Measurements from ENCODE around the gene CYSLTR2.
"Not testable (repeated sequence)": the region's sequence is repeated elsewhere in the genome, so short reads cannot be mapped to it uniquely, and the experiment has no call there.

Gene CYSLTR2

DNA sequence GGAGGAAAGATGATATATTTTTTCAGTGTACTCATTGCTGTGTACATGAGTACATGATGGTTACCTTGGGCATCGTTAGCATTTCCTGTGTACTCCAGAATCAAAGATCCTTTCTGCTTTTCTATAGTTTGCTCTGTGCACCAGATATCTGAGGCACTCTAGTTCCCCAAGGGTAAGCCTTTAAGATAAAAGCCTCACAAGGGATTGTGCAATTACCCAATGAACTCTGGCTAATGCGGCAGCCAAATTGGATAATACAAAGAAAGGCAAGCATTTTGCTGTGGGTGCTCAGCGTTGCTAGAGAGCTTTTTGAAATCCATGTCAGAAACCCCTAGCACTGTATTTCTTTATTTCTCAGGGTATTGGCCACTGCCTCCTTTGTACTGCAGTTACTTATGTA, 2.9 kb downstream of the CYSLTR2 start:
- H3K9me3 Mint-ChIP-seq (ENCODE audit: low read depth): no peaks in the 10 kb centered on the region
- H3K4me1 Mint-ChIP-seq (ENCODE audit: low read depth): peaks cover 51% of the 10 kb centered on the region
- H3K27me3 Mint-ChIP-seq: no peaks in the 10 kb centered on the region
- no peak overlapping the region for H3K4me3 Mint-ChIP-seq
- no peaks in the 10 kb centered on the region for H3K36me3 Mint-ChIP-seq
- no peak overlapping the region for H3K27ac Mint-ChIP-seq

GRCh38 chr13:48660361-48661076, 6.8 kb downstream of the CYSLTR2 start:
- H3K9me3 Mint-ChIP-seq (ENCODE audit: low read depth): peaks cover 14% of the 10 kb centered on the region
- H3K27me3 Mint-ChIP-seq: no peaks in the 10 kb centered on the region
- H3K36me3 Mint-ChIP-seq: peaks cover 17% of the 10 kb centered on the region
- H3K4me1 Mint-ChIP-seq (ENCODE audit: low read depth): peaks cover 28% of the 10 kb centered on the region
- no peak overlapping the region for H3K27ac Mint-ChIP-seq
- H3K4me3 Mint-ChIP-seq: no peak overlapping the region

GRCh38 chr13:48661107-48661506, 7.4 kb downstream of the CYSLTR2 start:
- peaks cover 26% of the 10 kb centered on the region for H3K4me1 Mint-ChIP-seq (ENCODE audit: low read depth)

DNA sequence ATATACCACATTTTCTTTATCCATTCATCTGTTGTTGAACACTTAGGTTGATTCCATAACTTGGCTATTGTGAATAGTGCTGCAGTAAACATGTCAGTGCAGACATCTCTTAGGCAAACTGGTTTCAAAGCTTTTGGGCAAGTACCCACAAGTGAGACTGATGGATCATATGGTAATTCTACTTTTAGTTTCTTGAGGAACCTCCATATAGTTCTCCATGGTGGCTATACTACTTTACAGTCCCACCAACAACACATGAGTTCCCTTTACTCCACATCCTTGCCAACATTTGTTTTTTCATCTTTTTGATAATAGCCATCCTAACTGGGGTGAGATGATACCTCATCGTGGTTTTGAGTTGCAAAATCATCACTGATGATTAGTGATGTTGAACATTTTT, 8.5 kb downstream of the CYSLTR2 start:
- Mint-ChIP-seq H3K9me3 (ENCODE audit: low read depth) (peaks cover 30% of the 10 kb centered on the region), H3K4me3 (no peak overlapping the region), H3K27me3 (no peaks in the 10 kb centered on the region), H3K27ac (no peak overlapping the region), H3K4me1 (ENCODE audit: low read depth) (peaks cover 23% of the 10 kb centered on the region), H3K36me3 (peaks cover 27% of the 10 kb centered on the region)

More at GRCh38 chr13:48661107-48661506, 7.4 kb downstream of the CYSLTR2 start:
- H3K4me3 Mint-ChIP-seq: no peak overlapping the region
- peaks cover 19% of the 10 kb centered on the region for H3K9me3 Mint-ChIP-seq (ENCODE audit: low read depth)
- no peaks in the 10 kb centered on the region for H3K27me3 Mint-ChIP-seq
- no peak overlapping the region for H3K27ac Mint-ChIP-seq
- H3K36me3 Mint-ChIP-seq: peaks cover 18% of the 10 kb centered on the region

GRCh38 chr13:48667136-48667535, 13.4 kb downstream of the CYSLTR2 start:
- Mint-ChIP-seq H3K27me3 (no peaks in the 10 kb centered on the region), H3K4me1 (ENCODE audit: low read depth) (peaks cover 11% of the 10 kb centered on the region), H3K9me3 (ENCODE audit: low read depth) (peaks cover 36% of the 10 kb centered on the region), H3K27ac (no peak overlapping the region), H3K4me3 (no peak overlapping the region), H3K36me3 (peaks cover 43% of the 10 kb centered on the region)

GRCh38 chr13:48671421-48671820, 17.7 kb downstream of the CYSLTR2 start:
- peaks cover 17% of the 10 kb centered on the region for H3K9me3 Mint-ChIP-seq (ENCODE audit: low read depth)
- H3K4me1 Mint-ChIP-seq (ENCODE audit: low read depth); H3K27me3 Mint-ChIP-seq: not testable (repeated sequence)

GRCh38 chr13:48675247-48675646, 21.5 kb downstream of the CYSLTR2 start:
- no peaks in the 10 kb centered on the region for H3K9me3 Mint-ChIP-seq (ENCODE audit: low read depth)
- H3K4me1 Mint-ChIP-seq (ENCODE audit: low read depth): peaks cover 7% of the 10 kb centered on the region
- H3K27ac Mint-ChIP-seq: no peak overlapping the region
- H3K36me3 Mint-ChIP-seq: peaks cover 19% of the 10 kb centered on the region
- H3K27me3 Mint-ChIP-seq: no peaks in the 10 kb centered on the region
- no peak overlapping the region for H3K4me3 Mint-ChIP-seq

More at GRCh38 chr13:48671421-48671820, 17.7 kb downstream of the CYSLTR2 start:
- H3K36me3 Mint-ChIP-seq: peaks cover 27% of the 10 kb centered on the region
- not testable (repeated sequence) for H3K27ac Mint-ChIP-seq, H3K4me3 Mint-ChIP-seq

- peaks cover 4% of the 10 kb centered on the region for H3K36me3 Mint-ChIP-seq
- no peak overlapping the region for H3K4me3 Mint-ChIP-seq
- H3K27me3 Mint-ChIP-seq: no peaks in the 10 kb centered on the region
- no peaks in the 10 kb centered on the region for H3K9me3 Mint-ChIP-seq (ENCODE audit: low read depth)
- H3K4me1 Mint-ChIP-seq (ENCODE audit: low read depth): peaks cover 7% of the 10 kb centered on the region
- H3K27ac Mint-ChIP-seq: no peak overlapping the region
Observed at GRCh38 chr13:48678316-48678715, 24.6 kb downstream of the CYSLTR2 start.

DNA sequence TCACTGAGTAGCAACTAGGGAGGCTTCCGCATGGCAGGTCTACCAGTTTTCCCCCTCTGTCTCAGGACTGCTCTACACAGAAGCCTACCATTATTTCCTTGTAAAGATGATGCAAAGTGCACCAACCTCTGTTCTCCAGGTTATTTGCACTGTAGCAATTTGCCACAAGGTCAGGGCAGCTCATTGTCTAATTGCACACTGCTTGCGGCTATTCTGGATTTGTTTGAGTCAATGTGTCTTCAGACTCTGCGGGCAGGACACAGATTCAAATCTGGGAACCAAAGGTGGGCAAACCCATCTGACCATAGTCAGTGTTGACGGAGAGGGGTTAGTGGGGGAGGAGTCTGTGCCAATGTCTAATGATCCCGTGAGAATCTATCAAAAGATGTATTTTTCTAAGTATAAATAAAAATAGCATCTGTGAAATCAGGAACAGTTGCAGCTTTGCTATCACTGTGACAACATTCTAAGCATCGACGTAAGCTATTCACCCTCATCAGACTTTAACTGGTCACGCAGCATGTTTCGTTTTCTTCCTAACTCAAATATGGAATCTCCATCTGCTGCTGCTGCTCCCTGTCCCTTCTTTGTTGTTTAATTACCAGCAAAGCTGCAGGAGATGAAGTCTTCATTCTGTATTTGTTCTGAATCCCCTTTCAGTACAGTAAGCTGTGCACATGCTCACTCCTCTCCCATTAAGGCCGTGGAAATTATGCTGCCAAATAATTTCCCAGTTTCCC, 26.4 kb downstream of the CYSLTR2 start:
- peaks cover 7% of the 10 kb centered on the region for H3K36me3 Mint-ChIP-seq
- H3K27ac Mint-ChIP-seq: no peak overlapping the region
- H3K4me1 Mint-ChIP-seq (ENCODE audit: low read depth): peaks cover 7% of the 10 kb centered on the region
- no peaks in the 10 kb centered on the region for H3K27me3 Mint-ChIP-seq
- no peak overlapping the region for H3K4me3 Mint-ChIP-seq
- H3K9me3 Mint-ChIP-seq (ENCODE audit: low read depth): no peaks in the 10 kb centered on the region

- Mint-ChIP-seq H3K9me3 (ENCODE audit: low read depth) (no peaks in the 10 kb centered on the region), H3K36me3 (peaks cover 11% of the 10 kb centered on the region), H3K27ac (no peak overlapping the region), H3K27me3 (no peaks in the 10 kb centered on the region), H3K4me3 (no peak overlapping the region), H3K4me1 (ENCODE audit: low read depth) (peaks cover 7% of the 10 kb centered on the region)
Observed at GRCh38 chr13:48680756-48681392, 27.1 kb downstream of the CYSLTR2 start.

DNA sequence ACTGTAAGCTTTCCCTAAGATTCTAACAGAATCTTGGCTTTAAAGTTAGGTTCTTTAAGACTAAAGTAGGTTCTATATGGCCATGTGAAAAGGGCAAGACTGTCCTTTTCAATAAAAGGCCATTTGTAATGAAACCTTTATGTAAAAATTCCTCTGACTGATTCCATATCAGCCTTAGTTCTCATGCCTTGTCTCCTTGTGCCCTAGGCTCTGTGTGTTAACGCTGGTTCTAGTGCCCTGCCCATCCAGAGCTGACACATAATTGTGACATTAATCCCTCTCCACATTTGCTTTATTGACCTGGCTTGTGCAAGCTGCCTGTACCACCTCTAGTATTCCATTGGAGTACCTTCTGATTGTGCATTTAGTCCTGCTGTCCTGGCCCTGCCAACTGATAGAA, 28.2 kb downstream of the CYSLTR2 start:
- peaks cover 10% of the 10 kb centered on the region for H3K36me3 Mint-ChIP-seq
- no peak overlapping the region for H3K4me3 Mint-ChIP-seq
- H3K9me3 Mint-ChIP-seq (ENCODE audit: low read depth): no peaks in the 10 kb centered on the region
- H3K4me1 Mint-ChIP-seq (ENCODE audit: low read depth): peaks cover 5% of the 10 kb centered on the region
- no peak overlapping the region for H3K27ac Mint-ChIP-seq
- no peaks in the 10 kb centered on the region for H3K27me3 Mint-ChIP-seq

DNA sequence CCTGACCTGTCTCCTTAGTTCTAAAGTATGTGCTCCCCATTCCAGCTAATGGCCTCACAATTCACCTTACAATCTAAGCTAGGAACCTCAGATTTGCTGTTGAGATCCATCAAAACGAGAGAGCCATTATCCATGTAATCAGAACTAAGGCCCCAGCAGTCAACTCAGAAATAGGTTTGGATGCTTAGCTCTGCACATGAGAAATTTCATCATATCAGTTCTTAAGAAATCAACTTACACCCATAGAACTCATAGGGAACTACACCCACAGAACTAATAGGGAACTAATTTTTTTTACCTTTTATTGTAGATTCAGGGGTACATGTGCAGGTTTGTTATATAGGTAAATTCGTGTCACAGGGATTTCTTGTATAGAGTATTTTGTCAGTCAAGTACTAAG, 28.7 kb downstream of the CYSLTR2 start:
- Mint-ChIP-seq H3K4me1 (ENCODE audit: low read depth) (peaks cover under 1% of the 10 kb centered on the region), H3K27ac (no peak overlapping the region), H3K27me3 (no peaks in the 10 kb centered on the region), H3K36me3 (peaks cover 7% of the 10 kb centered on the region), H3K4me3 (no peak overlapping the region), H3K9me3 (ENCODE audit: low read depth) (no peaks in the 10 kb centered on the region)

DNA sequence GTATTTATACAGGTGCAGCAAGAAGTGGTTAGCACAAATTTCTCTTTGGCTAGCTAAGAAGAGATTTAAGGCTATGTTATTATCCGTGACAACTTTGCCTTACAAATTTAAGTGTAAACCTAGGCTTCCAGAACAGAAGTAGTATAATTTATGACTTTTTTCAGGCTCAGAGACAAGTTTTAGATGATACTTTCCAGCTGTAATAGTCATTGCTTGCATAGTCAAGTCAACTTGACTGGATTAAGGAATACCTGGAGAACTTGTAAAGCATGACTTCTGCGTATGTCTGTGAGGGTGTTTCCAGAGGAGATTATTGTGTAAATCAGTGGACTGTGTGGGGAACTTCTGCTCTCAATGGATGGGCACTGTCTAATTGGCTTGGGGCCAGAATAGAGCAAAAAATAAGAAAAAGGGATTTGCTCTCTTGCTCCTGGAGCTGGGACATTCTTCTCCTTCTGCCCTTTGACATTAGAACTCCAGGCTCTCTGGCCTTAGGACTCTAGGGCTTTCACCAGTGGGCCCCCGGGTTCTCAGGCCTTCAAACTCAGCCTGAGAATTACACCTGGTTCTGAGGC, 33.0 kb downstream of the CYSLTR2 start:
- Mint-ChIP-seq H3K27me3 (no peaks in the 10 kb centered on the region), H3K27ac (no peak overlapping the region), H3K36me3 (peaks cover 20% of the 10 kb centered on the region), H3K4me1 (ENCODE audit: low read depth) (no peaks in the 10 kb centered on the region), H3K4me3 (no peak overlapping the region), H3K9me3 (ENCODE audit: low read depth) (no peaks in the 10 kb centered on the region)

GRCh38 chr13:48687249-48687648, 33.5 kb downstream of the CYSLTR2 start:
- Mint-ChIP-seq H3K27ac (no peak overlapping the region), H3K4me3 (no peak overlapping the region), H3K4me1 (ENCODE audit: low read depth) (no peaks in the 10 kb centered on the region), H3K9me3 (ENCODE audit: low read depth) (no peaks in the 10 kb centered on the region), H3K36me3 (peaks cover 20% of the 10 kb centered on the region), H3K27me3 (no peaks in the 10 kb centered on the region)

DNA sequence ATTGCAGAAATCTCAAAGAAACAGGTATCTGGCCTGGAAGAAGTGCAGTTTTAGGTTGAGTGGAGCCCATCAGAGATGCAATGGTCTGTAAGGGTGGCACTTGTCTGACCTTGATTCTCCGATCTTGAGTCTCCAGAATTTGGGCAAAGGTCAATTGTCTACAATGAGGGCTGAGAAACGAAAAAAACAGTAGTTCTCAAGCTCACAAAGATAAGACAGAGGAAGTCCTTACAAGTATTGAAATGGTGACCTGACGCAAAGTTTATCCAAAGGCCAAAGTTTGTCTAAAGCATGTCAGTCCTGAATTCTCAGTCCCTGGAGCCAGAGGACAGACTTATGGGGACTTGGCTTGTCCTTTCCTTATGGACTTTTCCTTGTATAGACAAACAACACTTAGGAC, 40.3 kb downstream of the CYSLTR2 start:
- Mint-ChIP-seq H3K4me1 (ENCODE audit: low read depth) (no peaks in the 10 kb centered on the region), H3K9me3 (ENCODE audit: low read depth) (no peaks in the 10 kb centered on the region)

More for the DNA sequence above, 40.3 kb downstream of the CYSLTR2 start:
- Mint-ChIP-seq H3K27ac (no peak overlapping the region), H3K27me3 (no peaks in the 10 kb centered on the region), H3K36me3 (peaks cover 13% of the 10 kb centered on the region), H3K4me3 (no peak overlapping the region)
